ENCODE data around the gene PGBD5. TPM values are rescaled to one million over a fixed set of nuclear protein-coding genes. Genes with fewer than 3 reads are reported as not detected.

Gene PGBD5
- total RNA-seq, 1 donor from 2014 or later: 0.12 TPM

DNA sequence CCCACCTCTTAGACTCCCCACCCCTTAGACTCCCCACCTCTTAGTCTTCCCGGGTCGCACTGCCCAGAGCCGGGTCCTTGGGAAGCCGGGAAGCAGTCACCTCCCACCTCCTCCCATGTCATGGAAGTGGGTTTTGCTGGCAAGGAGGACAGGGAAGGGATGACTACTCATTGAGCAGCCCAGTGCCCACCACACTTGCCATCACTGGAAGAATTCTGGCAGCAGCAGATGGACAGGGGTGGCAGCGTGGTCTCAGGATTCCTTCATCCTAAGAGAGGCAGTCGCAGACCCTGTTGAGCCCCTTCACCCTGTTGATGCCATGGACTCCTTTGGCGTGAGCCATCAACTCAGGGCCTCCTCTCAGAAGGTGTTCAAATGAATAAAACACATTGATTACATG lies 140.8 kb downstream of the PGBD5 start:
- DNase-seq (ENCODE audit: extremely low read depth, low read depth, low spot score): no peak

DNA sequence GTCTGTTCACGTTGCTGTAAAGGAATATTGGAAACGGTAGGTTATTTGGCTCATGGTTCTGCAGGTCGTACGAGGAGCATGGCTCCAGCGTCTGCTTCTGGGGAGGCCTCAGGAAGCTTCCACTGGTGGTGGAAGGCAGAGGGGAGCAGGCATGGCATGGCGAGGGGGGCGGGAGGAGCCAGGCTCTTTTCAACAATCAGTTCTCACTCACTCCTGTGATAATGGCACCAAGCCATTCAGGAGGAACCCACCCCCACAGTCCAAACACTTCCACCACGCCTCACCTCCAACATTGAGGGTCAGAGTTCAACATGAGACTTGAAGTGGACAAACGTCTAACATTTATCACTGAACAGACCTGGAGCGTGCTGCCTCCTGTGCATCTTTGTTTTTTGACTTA lies 141.2 kb downstream of the PGBD5 start:
- no peak for DNase-seq (ENCODE audit: extremely low read depth, low read depth, low spot score)

DNA sequence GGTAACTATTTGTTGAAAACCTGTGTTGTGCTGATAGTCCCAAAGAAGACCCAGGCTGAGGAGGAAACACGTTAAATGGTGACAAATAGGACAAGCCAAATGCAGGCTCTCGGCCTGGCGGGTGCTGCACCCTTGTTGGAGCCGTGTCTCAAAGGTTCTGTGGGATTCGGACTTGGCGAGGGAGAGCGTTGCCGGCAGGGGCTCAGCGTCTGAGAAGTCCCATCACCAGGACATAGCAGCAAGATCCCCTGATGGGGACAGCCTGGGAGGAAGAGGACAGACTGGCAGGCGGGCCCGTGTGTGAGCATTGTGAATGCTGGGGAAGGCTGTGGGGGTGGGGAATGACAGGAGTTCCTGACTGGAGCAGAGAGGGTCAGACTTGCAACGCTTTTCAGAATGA lies 142.5 kb downstream of the PGBD5 start:
- DNase-seq (ENCODE audit: extremely low read depth, low read depth, low spot score): no peak

DNA sequence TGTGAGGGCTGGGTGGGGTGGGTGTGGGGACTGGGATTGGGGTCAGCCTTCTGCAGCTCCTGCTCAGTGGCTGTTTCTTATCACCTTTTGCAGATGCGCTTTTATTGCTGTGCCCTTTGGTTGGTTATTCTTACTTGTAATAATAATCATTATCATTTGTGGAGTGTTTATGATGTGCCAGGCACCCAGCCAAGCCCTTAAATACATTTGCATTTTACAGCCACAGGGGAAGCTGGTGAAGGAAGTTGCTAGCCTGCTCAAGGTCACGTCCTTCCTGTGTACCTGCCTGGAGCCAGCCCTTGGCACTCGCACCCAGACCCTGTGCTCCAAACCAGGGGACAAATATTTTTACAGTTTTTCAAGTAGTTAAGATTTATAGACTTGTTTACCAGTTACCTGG lies 144.0 kb downstream of the PGBD5 start:
- DNase-seq (ENCODE audit: extremely low read depth, low read depth, low spot score): no peak

DNA sequence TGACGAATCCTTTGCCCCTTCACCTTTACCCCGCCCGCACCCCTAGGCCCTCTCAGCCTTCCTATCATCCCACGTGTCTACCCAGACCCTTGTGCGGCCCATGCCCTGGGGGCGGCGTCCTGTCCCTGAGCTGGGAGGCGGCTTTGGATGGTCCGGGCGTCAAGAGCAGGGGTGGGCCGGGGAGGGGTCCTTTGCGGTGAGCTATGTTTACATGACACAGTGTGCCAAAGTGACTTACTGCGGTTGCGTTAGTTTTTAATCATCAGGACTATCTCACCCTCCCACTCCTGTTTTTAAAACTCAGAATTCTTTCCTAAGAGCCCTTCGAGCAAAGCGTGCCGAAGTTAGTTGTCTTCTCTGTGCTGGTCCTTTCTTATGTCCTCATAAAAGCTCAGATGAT lies 144.6 kb downstream of the PGBD5 start:
- no peak for DNase-seq (ENCODE audit: extremely low read depth, low read depth, low spot score)

DNA sequence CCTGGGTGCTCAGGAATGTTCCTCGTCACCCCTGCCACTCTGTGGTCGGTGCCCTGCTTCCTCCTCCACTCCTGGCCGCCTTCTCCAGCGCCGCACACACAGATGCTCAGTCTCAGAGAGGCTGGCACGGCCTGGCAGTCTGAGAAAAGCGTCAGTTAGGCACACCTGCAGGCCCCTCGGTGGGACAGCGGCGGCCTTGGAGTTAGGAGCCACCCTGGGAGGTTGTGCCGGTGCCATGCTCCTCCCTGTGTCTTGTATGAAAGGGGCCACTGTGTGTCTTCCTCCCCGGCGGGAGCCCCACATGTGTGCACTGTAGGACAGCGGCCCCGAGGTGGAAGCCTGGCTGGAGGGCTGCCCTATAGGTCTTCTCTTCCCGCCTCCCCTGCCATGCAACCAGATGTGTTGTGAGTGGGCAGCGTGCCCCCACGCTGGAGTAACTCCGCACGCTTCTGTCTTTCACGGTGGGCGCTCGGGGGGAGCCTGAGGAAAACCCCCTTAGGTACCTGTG lies 145.2 kb downstream of the PGBD5 start:
- DNase-seq (ENCODE audit: extremely low read depth, low read depth, low spot score): no peak

DNA sequence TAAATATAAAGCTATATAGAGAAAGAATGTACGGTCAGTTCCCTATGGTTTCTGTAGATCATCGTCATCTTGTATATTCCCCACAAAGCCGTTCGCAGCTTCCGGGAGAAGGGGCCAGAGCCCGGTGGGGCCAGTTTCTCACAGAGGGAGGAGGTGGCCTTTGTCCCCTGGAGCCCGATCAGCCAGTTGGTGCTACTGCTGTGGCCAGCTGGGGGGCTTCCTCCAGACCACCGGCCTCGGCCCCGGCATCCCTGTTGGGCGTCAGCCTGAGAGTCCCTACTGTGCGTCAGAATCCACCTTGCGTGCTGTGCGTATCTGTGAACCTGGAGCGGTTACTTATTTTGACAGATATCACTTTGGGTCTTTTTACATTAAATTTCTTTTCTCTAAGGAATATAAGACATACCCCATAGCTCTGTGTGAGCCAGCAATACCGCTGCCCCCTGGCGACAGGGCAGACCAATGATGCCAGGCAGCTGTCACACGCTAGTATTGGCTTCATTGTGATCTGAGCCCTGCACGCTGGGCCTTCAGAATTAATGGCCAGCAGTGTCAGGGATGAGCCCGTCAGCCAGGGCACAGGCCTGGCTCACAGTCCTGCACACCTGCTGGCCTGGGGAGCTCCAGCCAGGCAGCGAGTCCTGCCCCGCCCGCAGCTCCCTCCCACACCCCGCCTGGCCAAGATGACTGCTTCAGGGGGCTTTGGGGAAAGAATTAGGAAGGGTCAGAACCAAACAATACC lies 145.9 kb downstream of the PGBD5 start:
- no peak for DNase-seq (ENCODE audit: extremely low read depth, low read depth, low spot score)

DNA sequence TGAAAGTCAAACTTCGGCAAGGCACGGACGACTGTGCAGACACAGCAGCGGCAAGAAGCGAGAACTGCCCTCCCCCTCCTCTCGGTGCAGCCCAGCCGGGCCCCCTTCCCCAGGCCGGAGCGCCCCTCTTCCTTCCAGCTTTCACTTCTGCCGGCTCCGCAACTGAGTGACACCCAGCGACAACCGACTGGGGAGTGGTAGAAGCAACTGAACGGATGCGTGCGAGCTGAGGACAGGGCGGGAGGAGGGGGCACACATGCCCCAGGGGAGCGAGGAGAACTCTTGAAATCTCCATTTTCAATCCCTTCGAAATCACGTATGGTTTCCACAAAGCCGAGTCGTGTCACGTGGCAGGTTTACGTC lies 146.6 kb downstream of the PGBD5 start:
- no peak for DNase-seq (ENCODE audit: extremely low read depth, low read depth, low spot score)

DNA sequence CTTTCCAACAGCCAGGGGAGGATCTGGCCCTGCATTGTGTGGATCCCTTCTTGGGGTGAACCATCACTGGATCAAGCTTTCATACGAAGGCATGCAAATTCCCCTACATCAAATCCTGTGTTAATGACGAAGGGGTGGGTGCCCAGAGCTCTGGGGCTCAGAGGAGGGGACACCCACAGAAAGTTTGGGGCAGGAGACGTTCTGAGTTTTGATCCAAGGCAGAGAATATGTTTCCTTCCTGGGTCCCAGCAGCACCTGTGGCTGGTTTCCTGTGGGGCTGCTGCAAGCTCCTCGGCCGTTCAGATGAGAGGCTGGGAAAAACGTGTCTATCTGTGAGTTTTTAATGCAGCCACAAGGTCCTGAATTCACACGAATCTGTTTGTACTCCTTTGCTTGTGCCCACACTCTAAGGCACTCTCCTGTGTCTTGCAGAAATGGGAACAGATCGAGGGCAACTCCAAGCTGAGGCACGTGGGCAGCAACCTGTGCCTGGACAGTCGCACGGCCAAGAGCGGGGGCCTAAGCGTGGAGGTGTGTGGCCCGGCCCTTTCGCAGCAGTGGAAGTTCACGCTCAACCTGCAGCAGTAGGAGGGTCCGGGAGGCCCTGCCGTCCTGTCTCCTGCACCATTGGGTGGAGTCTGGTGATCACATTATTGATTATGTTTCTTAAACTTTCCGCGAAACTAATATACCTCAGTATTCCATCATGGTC lies 147.1 kb downstream of the PGBD5 start:
- no peak for DNase-seq (ENCODE audit: extremely low read depth, low read depth, low spot score)

DNA sequence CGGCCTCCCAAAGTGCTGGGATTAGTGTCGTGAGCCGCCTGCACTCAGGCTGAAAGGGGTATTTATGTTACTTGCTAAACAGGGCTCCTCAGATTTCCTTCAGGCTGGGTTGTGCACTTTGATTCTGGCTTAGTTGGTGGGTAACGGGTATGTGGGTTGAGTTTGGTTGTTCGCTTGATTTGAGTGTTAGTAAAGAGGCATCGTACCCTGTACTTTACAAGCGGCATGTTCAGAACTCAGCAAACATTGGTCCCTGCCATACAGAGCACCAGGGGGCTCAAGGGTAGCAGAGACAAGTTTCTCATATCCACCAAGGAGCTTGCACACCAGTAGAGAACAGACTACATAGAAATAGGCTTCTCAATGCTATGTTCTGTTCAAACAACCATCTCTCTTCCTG lies 147.8 kb downstream of the PGBD5 start:
- DNase-seq (ENCODE audit: extremely low read depth, low read depth, low spot score): no peak

DNA sequence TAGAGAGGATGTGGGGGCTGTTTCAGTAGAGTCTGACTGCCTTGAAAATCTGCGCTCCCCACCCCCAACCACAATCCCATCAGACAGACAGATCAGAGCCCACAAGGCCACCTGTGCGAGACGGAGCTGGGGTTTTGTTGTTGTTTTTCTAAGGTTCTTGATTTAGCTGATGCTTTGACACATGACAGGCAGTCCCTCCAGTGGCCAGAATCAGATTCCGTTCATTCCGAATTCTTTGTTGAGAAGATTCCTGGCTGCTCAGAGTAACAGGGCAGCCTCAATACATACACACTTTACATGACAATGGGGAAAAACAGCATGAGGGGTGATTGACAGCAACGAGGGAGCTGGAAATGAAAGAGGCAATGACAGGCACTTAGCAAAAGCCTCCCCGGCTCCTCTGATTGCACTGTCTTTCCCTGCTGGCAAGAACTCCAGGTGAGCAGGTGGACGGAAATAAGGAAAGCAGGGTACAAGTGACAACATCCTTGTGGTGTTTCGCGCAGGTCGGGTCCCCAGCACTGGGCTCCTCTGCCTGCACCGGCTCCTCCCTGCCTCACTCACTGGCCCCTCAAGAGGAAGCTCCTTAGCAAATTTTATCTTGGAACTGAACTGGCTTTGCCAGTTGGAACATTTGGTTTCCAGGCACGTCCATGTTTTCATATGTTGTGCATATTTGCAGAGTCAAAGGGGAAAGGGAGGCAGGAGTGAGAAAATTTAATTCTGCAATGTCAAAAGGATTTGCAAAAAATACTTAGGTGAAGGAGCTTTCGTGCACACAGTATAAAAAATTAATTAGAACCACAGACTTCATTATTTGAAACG lies 148.7 kb downstream of the PGBD5 start:
- DNase-seq (ENCODE audit: extremely low read depth, low read depth, low spot score): no peak

DNA sequence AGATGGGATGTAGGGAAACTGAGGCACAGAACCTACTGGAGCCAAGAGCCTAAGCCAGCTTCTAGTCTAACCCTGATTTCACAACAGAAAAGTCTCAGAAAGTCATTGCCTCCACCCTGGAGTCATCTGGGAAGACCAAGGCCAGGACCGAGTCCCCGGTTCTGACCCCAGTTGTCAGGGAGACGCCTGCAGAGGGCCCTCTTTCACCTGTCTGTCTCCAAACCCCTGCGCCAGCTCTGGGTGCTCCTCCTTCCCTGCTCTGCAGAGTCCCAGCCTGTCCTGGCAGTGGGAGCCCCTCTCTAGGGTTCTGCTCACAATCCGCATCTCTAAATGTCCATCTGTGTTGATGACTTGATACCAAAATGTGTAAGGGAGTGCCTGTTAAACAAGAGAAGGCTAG lies 149.7 kb downstream of the PGBD5 start:
- no peak for DNase-seq (ENCODE audit: extremely low read depth, low read depth, low spot score)

DNA sequence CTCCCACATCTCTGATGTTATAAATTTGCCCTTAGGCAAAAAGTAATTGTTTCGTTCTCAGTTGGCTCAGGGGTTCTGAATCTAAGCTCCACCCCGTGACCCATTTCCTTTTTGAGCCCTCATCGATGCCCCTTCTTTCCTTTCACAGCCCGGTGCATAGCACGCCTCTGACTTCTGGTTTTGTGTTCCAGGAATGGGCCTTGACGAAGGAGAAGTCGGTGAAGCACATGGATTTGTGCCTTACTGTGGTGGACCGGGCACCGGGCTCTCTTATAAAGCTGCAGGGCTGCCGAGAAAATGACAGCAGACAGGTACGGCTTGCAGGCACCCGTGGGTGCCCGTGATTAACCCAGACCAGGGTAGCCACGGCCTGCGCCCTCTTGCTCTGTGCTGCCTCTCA lies 151.9 kb downstream of the PGBD5 start:
- DNase-seq (ENCODE audit: extremely low read depth, low read depth, low spot score): no peak

DNA sequence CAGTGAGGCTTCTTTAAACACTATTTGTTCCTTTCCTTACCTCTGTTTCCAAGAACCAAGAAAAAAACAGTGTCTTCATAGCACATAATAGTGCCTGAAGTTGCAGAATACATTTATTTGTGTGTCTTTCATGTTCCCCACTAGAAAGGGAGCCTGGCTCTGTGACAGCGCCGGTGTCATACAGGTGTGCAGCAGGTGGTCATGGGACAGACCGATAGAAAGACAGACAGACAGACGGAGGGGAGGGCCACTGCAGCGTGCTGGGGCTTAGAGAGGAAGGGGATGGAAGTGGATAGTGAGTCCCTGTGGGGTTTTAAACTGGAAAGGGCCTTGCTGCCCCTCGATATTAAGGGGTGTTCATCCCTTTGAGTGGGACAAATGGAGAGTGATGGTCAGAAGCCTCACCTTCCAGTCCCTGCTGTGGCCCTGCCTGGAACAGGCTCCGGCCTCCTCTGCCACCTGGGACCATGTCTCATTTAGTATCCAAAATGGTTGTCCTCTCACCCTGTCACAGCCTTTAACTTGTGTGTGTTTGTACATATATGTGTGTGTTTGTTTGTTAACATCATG lies 152.9 kb downstream of the PGBD5 start:
- no peak for DNase-seq (ENCODE audit: extremely low read depth, low read depth, low spot score)

DNA sequence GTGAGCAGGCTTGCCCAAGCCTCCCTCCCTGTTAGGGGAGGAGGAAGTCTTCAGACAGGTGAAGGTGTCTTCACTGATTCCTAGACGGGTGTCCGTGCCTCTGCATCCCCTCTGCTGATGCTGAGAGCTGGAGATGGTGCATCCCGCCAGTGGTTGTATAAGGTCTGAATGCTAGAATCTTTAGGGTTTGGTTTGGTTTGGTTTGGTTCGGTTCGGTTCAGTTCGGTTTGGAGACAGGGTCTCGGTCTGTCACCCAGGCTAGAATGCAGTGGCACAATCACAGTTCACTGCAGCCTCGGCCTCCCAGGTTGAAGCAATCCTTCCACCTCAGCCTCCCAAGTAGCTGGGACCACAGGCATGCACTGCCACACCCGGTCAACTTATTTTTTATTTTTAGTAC lies 153.6 kb downstream of the PGBD5 start:
- no peak for DNase-seq (ENCODE audit: extremely low read depth, low read depth, low spot score)

DNA sequence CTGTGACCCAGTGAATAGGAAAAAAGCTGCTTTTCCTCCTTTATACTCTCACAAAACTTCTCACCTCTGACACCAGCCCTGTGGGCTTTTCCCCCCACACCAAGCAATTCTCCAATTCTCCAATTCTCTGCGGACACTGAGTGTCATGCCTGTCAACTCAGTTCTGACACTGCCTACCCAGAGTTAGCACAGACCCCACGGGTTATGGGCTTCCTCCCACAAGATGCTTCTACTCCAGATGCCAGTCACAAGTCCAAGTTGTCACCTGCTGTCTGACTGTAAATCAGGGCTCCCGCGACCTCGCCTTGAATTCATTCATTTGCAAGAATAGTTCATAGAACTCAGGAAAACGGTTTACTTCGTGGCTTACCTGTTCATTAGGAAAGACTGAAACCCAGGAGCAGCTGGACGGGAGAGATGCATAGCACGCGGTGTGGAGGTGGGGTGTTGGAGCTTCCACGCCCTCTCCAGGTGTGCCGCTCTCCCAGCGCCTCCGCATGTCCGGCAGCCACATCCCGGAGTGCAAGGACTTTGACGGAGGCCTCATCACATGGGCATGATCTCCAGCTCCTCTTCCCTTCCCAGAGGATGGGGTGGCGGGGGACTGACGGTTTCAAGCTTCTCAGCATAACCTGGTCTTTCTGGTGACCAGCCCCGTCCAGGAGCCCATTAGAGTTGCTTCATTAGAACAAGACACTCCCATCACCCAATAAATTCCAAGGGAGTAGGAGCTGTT lies 154.7 kb downstream of the PGBD5 start:
- no peak for DNase-seq (ENCODE audit: extremely low read depth, low read depth, low spot score)

DNA sequence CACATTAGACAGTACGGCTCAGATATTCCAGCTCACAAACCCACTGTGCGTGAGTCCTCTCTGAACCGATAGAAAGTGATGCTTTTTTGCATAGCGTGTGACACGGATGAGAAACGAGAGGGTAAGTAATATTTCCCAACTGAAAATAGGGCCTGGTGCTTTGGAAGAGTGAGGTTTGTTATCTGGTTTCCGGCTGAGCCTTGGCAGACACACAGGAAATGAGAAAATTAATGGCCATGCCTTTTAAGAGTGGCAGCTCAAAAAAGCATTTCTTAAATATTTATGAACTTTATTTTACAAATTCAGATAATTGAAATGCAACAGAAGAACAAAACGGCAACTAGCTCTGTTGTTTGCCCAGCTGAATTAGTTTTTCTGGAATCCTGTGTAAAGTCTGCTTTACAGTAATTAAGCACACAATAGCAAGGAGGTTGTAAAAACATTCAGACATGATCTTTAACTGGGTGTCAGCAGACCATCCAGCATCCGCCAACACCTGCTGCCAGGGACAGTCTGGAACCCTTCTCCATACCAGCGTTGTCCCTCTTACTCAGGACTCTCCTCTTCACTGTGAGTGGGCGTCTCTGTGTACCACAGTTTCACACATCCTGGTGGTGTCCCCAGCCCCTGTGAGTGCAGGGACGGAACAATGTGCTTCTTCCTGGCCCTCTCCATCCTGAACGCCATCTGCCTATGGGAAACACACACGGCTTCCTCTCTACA lies 155.4 kb downstream of the PGBD5 start:
- DNase-seq (ENCODE audit: extremely low read depth, low read depth, low spot score): no peak

DNA sequence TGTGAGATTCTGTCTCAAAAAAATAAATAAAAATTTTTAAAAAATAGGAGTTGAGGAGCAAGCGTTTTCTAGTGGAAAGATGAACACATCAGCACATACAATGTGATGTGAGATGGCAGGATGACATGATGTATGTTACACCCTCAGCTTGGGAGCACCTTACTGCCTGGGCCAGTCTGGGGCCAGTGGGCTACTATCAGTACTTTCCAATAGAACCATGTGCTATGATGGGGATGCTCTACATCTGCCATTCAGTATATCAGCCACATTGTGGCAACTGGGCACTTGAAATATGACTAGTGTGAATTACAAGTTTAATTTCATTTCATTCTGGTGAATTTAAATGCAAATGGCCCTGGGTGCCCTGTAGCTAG lies 156.0 kb downstream of the PGBD5 start:
- DNase-seq (ENCODE audit: extremely low read depth, low read depth, low spot score): no peak

DNA sequence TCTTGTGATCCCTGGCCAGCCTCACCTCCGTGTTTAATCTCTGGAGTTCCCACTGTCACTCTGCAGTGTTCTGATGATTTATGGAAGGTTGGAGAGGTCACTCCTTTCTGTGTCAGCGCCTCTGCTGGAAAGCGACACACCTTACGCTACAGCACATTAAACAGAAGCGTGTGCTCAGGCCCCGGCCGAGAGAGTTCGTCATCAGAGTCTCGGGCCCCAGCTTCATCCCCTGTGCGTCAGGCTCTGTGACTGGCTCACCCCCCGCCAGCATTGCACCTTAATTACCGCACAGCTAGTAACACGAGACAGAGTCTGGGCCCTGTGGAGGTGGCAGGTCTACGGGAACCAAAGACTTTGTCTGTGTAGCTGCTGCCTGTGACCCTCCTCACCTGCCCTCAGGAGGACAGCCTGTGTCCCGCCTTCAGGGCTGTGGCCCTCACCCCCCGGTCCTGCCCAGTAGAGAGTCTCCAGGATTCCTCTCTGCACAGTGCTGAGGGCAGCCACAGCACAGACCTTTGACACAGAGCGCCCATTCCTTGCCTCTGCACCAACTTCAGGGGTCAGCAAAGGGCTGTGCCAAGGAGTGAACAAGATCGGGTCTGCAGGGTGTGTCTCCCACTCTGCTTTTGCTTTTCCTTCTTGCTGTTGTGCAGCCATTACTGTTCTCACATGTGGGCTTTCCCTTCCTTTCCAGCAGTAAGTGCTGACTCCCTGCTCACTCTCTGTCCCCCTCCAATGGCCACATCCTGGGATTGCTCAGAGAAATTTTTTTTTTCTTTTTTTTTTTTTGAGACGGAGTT lies 157.6 kb downstream of the PGBD5 start:
- no peak for DNase-seq (ENCODE audit: extremely low read depth, low read depth, low spot score)

Measured in glomerular endothelial cell (primary cell).